Astrocyte of the spinal cord (primary cell): ENCODE data around the gene CPVL.

Source experiments
- DNase-seq: peaks from one replicate; pipeline ENCODE4 v3.0.0; 2011; ENCODE audit warnings: low read depth, low spot score
- H3K4me3 ChIP-seq: 2 replicates; pipeline ENCODE4 v1.5.1; 2011; ENCODE audit warnings: low read depth, mild to moderate bottlenecking, low read length, moderate library complexity
- CTCF ChIP-seq: IDR thresholded peaks from 2 replicates; pipeline ENCODE4 v1.5.1; 2012; ENCODE audit warnings: low read depth, mild to moderate bottlenecking, low read length, inconsistent platforms
- in situ Hi-C: cut with HindIII; loops from 2 replicates; pipeline ENCODE4 v1.10.0; 2017; ENCODE audit warnings: low sequenced_read_pairs

CPVL gene

GRCh38 chr7:29045258-29046086 lies 100.9 kb downstream of the CPVL start:
- no peak for TF ChIP-seq CTCF
- in situ Hi-C loops: no loop called here

GRCh38 chr7:29044554-29044953 lies 101.8 kb downstream of the CPVL start:
- no peak overlapping the region for H3K4me3 ChIP-seq
- TF ChIP-seq CTCF: no peak
- in situ Hi-C loops: no loop called here
- peak; percentile 10 for DNase-seq

More at GRCh38 chr7:29045258-29046086, 100.9 kb downstream of the CPVL start:
- DNase-seq: no peak
- H3K4me3 ChIP-seq: no peak overlapping the region

GRCh38 chr7:29043576-29043975 lies 102.8 kb downstream of the CPVL start:
- no peak for TF ChIP-seq CTCF
- no peak overlapping the region for H3K4me3 ChIP-seq
- in situ Hi-C loops: no loop called here
- DNase-seq: no peak

GRCh38 chr7:29042824-29043231 lies 103.5 kb downstream of the CPVL start:
- no peak for TF ChIP-seq CTCF
- H3K4me3 ChIP-seq: no peak overlapping the region
- DNase-seq: no peak
- in situ Hi-C loops: no loop called here

GRCh38 chr7:29041991-29042390 lies 104.3 kb downstream of the CPVL start:
- in situ Hi-C loops: no loop called here
- DNase-seq: no peak
- no peak for TF ChIP-seq CTCF
- H3K4me3 ChIP-seq: no peak overlapping the region

GRCh38 chr7:29040579-29040925 lies 105.8 kb downstream of the CPVL start:
- in situ Hi-C loops: no loop called here
- H3K4me3 ChIP-seq: no peak overlapping the region
- TF ChIP-seq CTCF: no peak
- DNase-seq: no peak
